HG03280 (cell line): ENCODE data around the gene DIRAS1.
"Not testable (repeated sequence)": the region's sequence is repeated elsewhere in the genome, so short reads cannot be mapped to it uniquely, and the experiment has no call there.

Experiments
- ATAC-seq: cut with Tn5 transposase; IDR thresholded peaks from one replicate; pipeline ENCODE4 v1.9.1; 2021; ENCODE audit warnings: mild to moderate bottlenecking, moderate library complexity; ENCODE audit not compliant: unreplicated experiment

Gene DIRAS1

GRCh38 chr19:2679439-2679838 lies 41.7 kb downstream of the DIRAS1 start:
- ATAC-seq = no peak

GRCh38 chr19:2678948-2679347 lies 42.2 kb downstream of the DIRAS1 start:
- not testable (repeated sequence) for ATAC-seq

DNA sequence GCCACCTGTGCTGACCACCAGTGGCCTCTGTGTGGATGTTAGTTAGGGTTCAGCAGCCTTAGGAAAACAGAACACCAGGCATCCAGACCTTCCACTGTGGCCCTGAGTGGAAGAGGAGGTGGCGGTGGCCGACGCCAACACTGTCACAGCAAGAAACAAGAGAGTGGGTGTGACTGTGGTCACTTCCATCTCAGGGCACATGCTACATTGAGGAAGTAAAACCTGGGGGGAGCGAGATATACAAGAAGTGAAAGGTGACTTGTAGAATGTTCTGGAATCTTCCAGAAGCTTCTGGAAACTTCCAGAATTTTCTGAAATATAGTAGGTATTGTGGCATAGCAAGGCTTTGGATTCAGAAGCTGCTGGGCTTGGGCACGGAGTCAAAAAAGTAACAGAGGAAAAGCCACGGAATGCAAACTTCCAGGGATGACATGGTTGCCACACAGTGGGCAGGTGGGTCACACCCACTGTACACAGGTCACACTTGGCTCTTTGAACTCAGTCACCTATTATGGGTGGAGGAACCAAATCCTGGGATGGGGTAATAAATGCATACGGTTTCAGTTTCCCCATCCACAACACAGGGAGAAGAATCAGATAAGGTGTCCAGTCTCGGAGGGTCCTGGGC lies 43.0 kb downstream of the DIRAS1 start:
- peak; percentile 54 for ATAC-seq

DNA sequence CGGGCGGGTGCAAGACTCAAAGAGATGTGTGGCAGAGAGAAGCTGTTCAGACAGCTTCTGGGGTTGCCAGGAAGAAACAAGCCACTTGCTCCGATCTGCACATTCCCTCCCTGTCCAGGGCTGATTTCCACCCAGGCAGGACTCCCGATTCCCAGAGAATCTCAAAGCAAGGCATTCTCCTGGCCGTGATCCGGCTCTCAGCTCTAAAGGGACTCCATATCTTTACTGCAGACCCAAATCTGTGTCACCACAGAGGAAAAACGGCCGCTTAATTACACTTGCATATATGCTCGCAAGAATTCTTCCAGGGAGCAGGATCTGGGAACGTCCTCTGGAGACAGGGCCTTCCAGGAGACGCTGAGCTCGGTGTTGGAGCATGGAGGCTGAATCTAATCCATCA lies 44.3 kb downstream of the DIRAS1 start:
- ATAC-seq = no peak

DNA sequence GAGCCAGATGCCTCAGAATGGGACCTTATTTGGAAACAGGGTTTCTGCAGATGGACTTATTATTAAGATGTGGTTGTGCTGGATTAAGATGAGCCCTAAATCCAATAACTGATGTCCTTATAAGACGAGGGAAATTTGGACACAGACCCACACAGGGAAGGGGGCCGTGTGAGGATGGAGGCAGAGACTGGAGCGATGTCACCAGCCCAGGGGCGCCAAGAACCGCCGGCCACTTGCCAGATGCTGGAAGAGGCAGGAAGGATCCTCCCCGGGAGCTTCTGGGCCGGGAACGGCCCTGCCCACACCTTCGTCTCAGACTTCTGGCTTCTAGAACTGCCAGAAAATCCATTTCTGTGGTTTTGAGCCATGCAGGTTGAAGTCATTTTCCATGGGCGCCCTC lies 45.3 kb downstream of the DIRAS1 start:
- no peak for ATAC-seq

DNA sequence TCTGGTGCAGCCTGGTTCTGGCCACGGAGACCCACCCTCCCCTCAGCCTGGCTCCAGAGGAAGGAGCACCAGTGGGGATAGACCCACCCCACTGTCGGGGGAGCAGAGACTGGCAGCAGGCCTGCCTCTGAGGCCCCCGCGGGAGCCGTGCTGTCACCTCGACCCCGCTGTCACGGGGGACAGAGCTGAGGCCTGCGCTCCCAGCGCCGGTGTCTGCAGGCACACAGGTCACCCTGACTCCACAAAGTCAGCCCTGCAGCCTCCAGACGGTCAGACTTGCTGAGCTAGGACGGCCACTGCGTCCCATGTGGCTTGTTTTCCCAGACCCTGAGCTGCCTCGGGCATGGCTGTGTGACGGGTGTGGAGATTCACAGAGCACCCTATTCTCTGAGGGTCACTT lies 51.0 kb downstream of the DIRAS1 start:
- ATAC-seq = no peak

- ATAC-seq = no peak
Measured at GRCh38 chr19:2668175-2668763, 52.9 kb downstream of the DIRAS1 start.

DNA sequence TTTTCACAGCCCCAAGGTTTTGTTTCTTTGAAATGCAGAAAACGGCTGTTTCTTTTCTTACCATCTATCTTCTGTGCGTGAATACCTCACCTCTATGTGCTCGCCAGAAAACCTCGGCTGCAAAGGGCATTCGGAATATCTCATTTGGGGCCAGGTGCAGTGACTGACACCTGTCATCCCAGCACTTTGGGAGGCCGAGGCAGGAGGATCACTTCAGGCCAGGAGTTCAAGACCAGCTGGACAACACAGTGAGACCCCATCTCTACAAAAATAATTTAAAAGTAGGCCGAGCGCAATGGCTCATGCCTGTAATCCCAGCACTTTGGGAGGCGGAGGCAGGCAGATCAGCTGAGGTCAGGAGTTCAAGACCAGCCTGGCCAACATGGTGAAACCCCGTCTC lies 53.8 kb downstream of the DIRAS1 start:
- ATAC-seq = not testable (repeated sequence)

- no peak for ATAC-seq
Measured at GRCh38 chr19:2666344-2666994, 54.7 kb downstream of the DIRAS1 start.

GRCh38 chr19:2665103-2665502 lies 56.1 kb downstream of the DIRAS1 start:
- no peak for ATAC-seq
